K562 (cell line): ENCODE data around the gene MRPS31. TPM values are rescaled to one million over a fixed set of nuclear protein-coding genes. Genes with fewer than 3 reads are reported as not detected.

ENCODE experiments used
- ATAC-seq: fragments of 200-7000 bp; cut with Tn5 transposase; 3 replicates; pipeline ENCODE4 v1.9.1; 2020; ENCODE audit warnings: moderate library complexity
- BruUV-seq: library from RNA; stranded (reverse); fragments of 400-500 nt; replicated peaks from 2 replicates; lab custom pipeline; 2021; lab: Mats Ljungman, UMichigan
- CTCF ChIA-PET: fragments of 300-600 bp; formaldehyde crosslinking; extraction: SDS; loops from one replicate; lab custom pipeline; 2021; ENCODE audit warnings: low intra/inter-chr PET ratio; lab: Yijun Ruan, JAX
- POLR2A ChIA-PET: fragments of 300-600, 350-650 bp; sonication (Branson Sonifier 250); formaldehyde crosslinking; extraction: SDS; loops from one replicate; lab custom pipeline; 2021; ENCODE audit warnings: antibody characterized with exemption, inconsistent platforms; lab: Yijun Ruan, JAX
- DNase-seq, 4 experiments: peaks; one replicate each; pipeline versions ENCODE4 v3.0.0 to v3.0.0-alpha.2; 2011 to 2018; ENCODE audit warnings: low spot score in 3 of 4, mixed read lengths in 3 of 4; ENCODE audit errors: extremely low read depth in 1 of 4
- FAIRE-seq: peaks from 2 replicates; lab custom pipeline; 2011; peaks lifted over from hg19 to GRCh38; lab: Jason Lieb, UNC
- H2AFZ ChIP-seq: 2 replicates; pipeline ENCODE4 v1.6.0; 2011; ENCODE audit warnings: low read depth, low read length, control low read depth, inconsistent platforms
- H3K27ac ChIP-seq: fragments of 200-600 bp; 3 replicates; pipeline ENCODE4 v1.8.0; 2011; ENCODE audit warnings: low read depth, mild to moderate bottlenecking, control low read depth, inconsistent platforms, low read length, moderate library complexity, mixed read lengths; ENCODE audit errors: extremely low read depth
- H3K27me3 ChIP-seq, 2 experiments: fragments of 300-600 bp in 1 of 2; 2 replicates in 1 of 2; 3 replicates in 1 of 2; pipeline versions ENCODE4 v1.6.0 to v1.8.0; 2011; ENCODE audit warnings: inconsistent platforms in 2 of 2, low read length in 2 of 2, mild to moderate bottlenecking in 1 of 2, mixed read lengths in 1 of 2, moderate library complexity in 1 of 2; ENCODE audit not compliant: control insufficient read depth in 2 of 2, insufficient read depth in 2 of 2
- H3K36me3 ChIP-seq: fragments of 300-600 bp; 3 replicates; pipeline ENCODE4 v1.8.0; 2011; ENCODE audit warnings: mild to moderate bottlenecking, low read length, inconsistent platforms; ENCODE audit not compliant: control insufficient read depth, insufficient read depth
- H3K4me1 ChIP-seq, 2 experiments: fragments of 200-600 bp in 1 of 2; replicated peaks in 1 of 2; 2 replicates in 1 of 2; 3 replicates in 1 of 2; pipeline versions ENCODE4 v1.5.1 to v1.8.0; 2011; ENCODE audit warnings: inconsistent platforms in 2 of 2, low read length in 2 of 2, mild to moderate bottlenecking in 1 of 2, mixed read lengths in 1 of 2, moderate library complexity in 1 of 2; ENCODE audit not compliant: control insufficient read depth in 2 of 2, insufficient read depth in 2 of 2
- H3K4me2 ChIP-seq: 2 replicates; pipeline ENCODE4 v1.6.1; 2011; ENCODE audit warnings: low read length, control low read depth, inconsistent platforms, mixed read lengths; ENCODE audit not compliant: insufficient read depth
- H3K4me3 ChIP-seq: fragments of 200-600 bp; sonication (generic), shearing (Covaris generic); 2 replicates; pipeline ENCODE4 v1.5.1; 2016; ENCODE audit warnings: control low read depth, inconsistent platforms
- H3K79me2 ChIP-seq: fragments of 200-600 bp; 3 replicates; pipeline ENCODE4 v1.8.0; 2011; ENCODE audit warnings: low read length, inconsistent platforms; ENCODE audit not compliant: control insufficient read depth, insufficient read depth
- H3K9ac ChIP-seq, 2 experiments: 2 replicates each; pipeline versions ENCODE4 v1.6.0 to v1.6.1; 2011; ENCODE audit warnings: low read depth in 2 of 2, low read length in 2 of 2, control low read depth in 1 of 2, inconsistent platforms in 1 of 2, mild to moderate bottlenecking in 1 of 2, mixed read lengths in 1 of 2; ENCODE audit not compliant: insufficient read depth in 1 of 2
- H3K9me1 ChIP-seq: one replicate; pipeline ENCODE4 v1.6.0; 2011; ENCODE audit warnings: inconsistent platforms, mild to moderate bottlenecking, low read length, moderate library complexity; ENCODE audit not compliant: control insufficient read depth, insufficient read depth
- H3K9me3 ChIP-seq: replicated peaks from 2 replicates; pipeline ENCODE4 v1.5.1; 2011; ENCODE audit warnings: low read depth, low read length, inconsistent platforms; ENCODE audit not compliant: control insufficient read depth, insufficient read depth
- H4K20me1 ChIP-seq: replicated peaks from 2 replicates; pipeline ENCODE4 v1.6.1; 2011; ENCODE audit warnings: low read length, inconsistent platforms, mixed read lengths; ENCODE audit not compliant: control insufficient read depth, insufficient read depth
- CHAMP1 ChIP-seq: fragments of 450-650 bp; IDR thresholded peaks from 2 replicates; pipeline ENCODE4 v1.6.1; 2016; ENCODE audit warnings: mild to moderate bottlenecking
- SAFB ChIP-seq: fragments of 200-400 bp; formaldehyde crosslinking; IDR thresholded peaks from 2 replicates; pipeline ENCODE4 v1.6.1; 2017; ENCODE audit warnings: low read depth, low read length, borderline replicate concordance
- ZFP91 ChIP-seq: sonication (generic); formaldehyde crosslinking; IDR thresholded peaks from 2 replicates; pipeline ENCODE4 v1.8.0; 2022; ENCODE audit warnings: mild to moderate bottlenecking, missing genetic modification reagents
- ZNF354B ChIP-seq: fragments of 250-450 bp; sonication (Bioruptor Pico); IDR thresholded peaks from 2 replicates; pipeline ENCODE4 v1.4.0; 2020
- WGBS: fragments of 100-300 bp; shearing (Covaris generic); methylation state at CpG from one replicate; pipeline ENCODE4 v1.1.6; 2016; ENCODE audit warnings: low coverage, mixed read lengths; ENCODE audit not compliant: insufficient coverage; ENCODE audit errors: missing lambda C conversion rate; 5-methylcytosine and 5-hydroxymethylcytosine counted together
- in situ Hi-C: fragments of 300-500 bp; cut with MboI; formaldehyde crosslinking; loops from 4 replicates; pipeline ENCODE4 v1.15.0; 2018; ENCODE audit warnings: inconsistent platforms, mixed read lengths
- intact Hi-C: fragments of 100-400 bp; cut with micrococcal nuclease; formaldehyde crosslinking; loops from 2 replicates; pipeline ENCODE4 v1.14.2; 2022
- polyA plus RNA-seq, 8 experiments: library from polyadenylated mRNA; depleted of rRNA in 4 of 8; stranded (reverse) in 5 of 8; unstranded in 3 of 8; fragments of >200 nt; fragmentation: Nextera tagmentation in 2 of 8; fragmentation: Illumina TruSeq in 1 of 8; extraction: Ambion mirVana in 2 of 8; extraction: Trizol in 1 of 8; gene quantifications; 2 replicates each; pipeline versions ENCODE4 v1.2.1 to v1.2.3, GENCODE V29; 2011 to 2014; ENCODE audit warnings: inconsistent platforms in 1 of 8, missing spikeins in 1 of 8
- total RNA-seq, 7 experiments: library from RNA; depleted of rRNA in 6 of 7; stranded (reverse); fragments of >200 nt in 6 of 7; fragmentation: Illumina TruSeq in 2 of 7; extraction: Trizol in 2 of 7; gene quantifications; 2 replicates each; pipeline versions ENCODE4 v1.2.1 to v1.2.3, GENCODE V29; 2011 to 2021; ENCODE audit warnings: low replicate concordance in 1 of 7

MRPS31 gene
- total and polyA plus RNA-seq, 9 of the 15 experiments (the other 6 are each of a cell fraction or from before 2014, with no cell fraction given), result 20.3 to 57.8 (median 37.1) TPM

GRCh38 chr13:40776681-40777165 lies 5.7 kb upstream of the MRPS31 start (continued):
- TF ChIP-seq CHAMP1 (no peak), SAFB (no peak)
- TF ChIP-seq, all 486 proteins: peak for 16

GRCh38 chr13:40776232-40776631 lies 5.2 kb upstream of the MRPS31 start:
- Histone ChIP-seq H3K9me1 (no peaks in the 10 kb centered on the region), H3K4me1 (peaks cover 8 to 9% of the 10 kb centered on the region in 2 experiments; a peak in 4 of 5 replicates), H3K9me3 (no peaks in the 10 kb centered on the region), H3K4me3 (no peak overlapping the region), H3K27me3 (no peaks in the 10 kb centered on the region), H2AFZ (peak overlapping the region; percentile 90), H3K79me2 (no peaks in the 10 kb centered on the region; the same call in 2 of the 3 replicates), H3K36me3 (no peaks in the 10 kb centered on the region), H3K9ac (no peak overlapping the region), H3K4me2 (no peak overlapping the region), H3K27ac (no peak overlapping the region), H4K20me1 (no peaks in the 10 kb centered on the region)
- intact Hi-C loops, result loop anchor here (2.0 to 5.0 kb wide), 3 partner anchors 79 to 707 kb away; partner anchors contain the start of gene FOXO1
- ATAC-seq, result no peak
- in situ Hi-C loops, result loop anchor here (25.0 kb wide), 1 partner anchor 286 kb away; the partner anchor contains the start of gene WBP4
- 83% methylated on average over 4 of the region's 7 CpGs for WGBS
- DNase-seq, result no peak
- BruUV-seq, result no TSS peak
- ChIA-PET CTCF (interaction anchor here (1.4 kb wide), 1 partner anchor 217 kb away, joined by 4 read pairs; no protein-coding TSS in a partner anchor), POLR2A (interaction anchor here (0.5 to 1.2 kb wide), 3 partner anchors 13 to 383 kb away, joined by 3 to 4 read pairs (median 3); partner anchors contain the start of gene SLC25A15)
- FAIRE-seq, result no peak
- TF ChIP-seq ZFP91 (CRISPR knock-in tag), result no peak
- no peak for TF ChIP-seq ZNF354B (CRISPR knock-in tag)
